Transverse colon (tissue), 4 donors: ENCODE data around the gene HOXB7.

ENCODE experiments used
- CTCF ChIP-seq, 5 experiments: fragments of 200-600 bp in 3 of 5; fragments of 450-650 bp in 2 of 5; sonication (generic) in 3 of 5; IDR thresholded peaks; 1 replicate in 2 of 5; 2 replicates in 3 of 5; pipeline ENCODE4 v1.5.1; 2016 to 2017; ENCODE audit warnings: antibody characterized with exemption in 5 of 5, inconsistent platforms in 3 of 5, mild to moderate bottlenecking in 2 of 5, moderate library complexity in 1 of 5
- EP300 ChIP-seq: sonication (generic); formaldehyde crosslinking; IDR thresholded peaks from one replicate; pipeline ENCODE4 v1.6.1; 2017; ENCODE audit warnings: antibody characterized with exemption, low read depth
- POLR2AphosphoS5 ChIP-seq, 3 donors: sonication (generic); formaldehyde crosslinking; IDR thresholded peaks; one replicate each; pipeline ENCODE4 v1.6.1; 2016; ENCODE audit warnings: antibody characterized with exemption in 3 of 3

- TF ChIP-seq CTCF (IDR thresholded peaks at IDR 0.05) (no peak), POLR2AphosphoS5 (IDR thresholded peaks at IDR 0.05) (peak in 1 of 3 donors; percentile 26), EP300 (no peak)
Measured at GRCh38 chr17:48613862-48614694, 3.3 kb upstream of the HOXB7 start.
